Glomerular endothelial cell (primary cell): ENCODE data around the gene IGFLR1. TPM values are rescaled to one million over a fixed set of nuclear protein-coding genes. Genes with fewer than 3 reads are reported as not detected.
A peak's percentile ranks its signal among the peaks of the same experiment; 100 is the strongest.

Experiments used
- DNase-seq: peaks from one replicate; pipeline ENCODE4 v3.0.0-alpha.2; 2011; ENCODE audit warnings: low read depth, low spot score; ENCODE audit errors: extremely low read depth
- total RNA-seq: library from RNA; depleted of rRNA; stranded (reverse); fragments of >200 nt; gene quantifications from 2 replicates; pipeline ENCODE4 v1.2.3, GENCODE V29; 2015

Gene IGFLR1
- total RNA-seq, 1 donor from 2014 or later, result 3.2 TPM

DNA sequence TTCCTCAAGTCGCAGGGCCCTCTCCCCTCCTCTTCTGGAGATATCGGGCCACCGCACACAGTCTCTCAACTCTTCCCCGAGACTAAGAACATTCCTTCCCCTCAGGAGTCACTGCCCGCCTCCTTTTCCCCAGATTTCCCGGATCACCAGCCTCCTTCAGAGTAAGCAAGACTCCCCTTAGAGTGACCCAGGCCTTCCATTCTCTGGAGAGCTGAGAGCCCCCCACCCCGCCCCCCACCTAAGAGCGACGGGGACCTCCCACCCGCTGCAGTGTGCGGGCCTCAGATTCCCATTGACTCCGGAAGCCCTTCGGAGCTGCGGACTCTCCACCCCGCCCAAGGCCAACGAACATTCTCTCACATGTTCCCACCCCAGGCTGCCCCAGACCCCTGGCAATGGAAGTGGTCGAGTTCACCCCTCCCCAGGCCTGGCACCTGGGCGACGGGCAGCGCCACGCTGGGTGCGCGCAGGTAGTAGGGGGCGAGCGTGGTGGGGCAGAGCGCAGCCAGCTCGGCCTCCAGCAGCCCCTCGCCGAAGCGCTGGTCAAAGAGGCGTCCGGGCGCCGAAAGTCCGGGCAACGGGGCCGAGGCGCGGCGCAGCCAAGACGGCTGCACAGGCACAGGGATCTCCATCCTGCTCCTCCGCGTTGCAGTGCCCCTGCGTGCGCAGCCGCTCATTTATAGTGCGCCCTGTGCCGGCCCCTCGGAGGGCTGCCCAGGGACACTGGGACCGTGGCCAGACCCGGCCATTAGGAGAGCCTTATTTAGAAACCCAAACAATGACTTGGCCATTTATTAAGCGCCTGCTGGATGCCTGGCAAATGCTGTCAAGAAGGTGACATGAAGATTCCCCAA is 14.4 kb upstream of the IGFLR1 start, which contains the start of gene HSPB6:
Gene HSPB6, minus strand, starts transcription at position 653 of the 854 bp plus-strand sequence. Its CDS starts 21 bp downstream, at position 632.
- no peak for DNase-seq

- DNase-seq, result no peak
Measured at GRCh38 chr19:35755550-35756376, 13.5 kb upstream of the IGFLR1 start.

DNA sequence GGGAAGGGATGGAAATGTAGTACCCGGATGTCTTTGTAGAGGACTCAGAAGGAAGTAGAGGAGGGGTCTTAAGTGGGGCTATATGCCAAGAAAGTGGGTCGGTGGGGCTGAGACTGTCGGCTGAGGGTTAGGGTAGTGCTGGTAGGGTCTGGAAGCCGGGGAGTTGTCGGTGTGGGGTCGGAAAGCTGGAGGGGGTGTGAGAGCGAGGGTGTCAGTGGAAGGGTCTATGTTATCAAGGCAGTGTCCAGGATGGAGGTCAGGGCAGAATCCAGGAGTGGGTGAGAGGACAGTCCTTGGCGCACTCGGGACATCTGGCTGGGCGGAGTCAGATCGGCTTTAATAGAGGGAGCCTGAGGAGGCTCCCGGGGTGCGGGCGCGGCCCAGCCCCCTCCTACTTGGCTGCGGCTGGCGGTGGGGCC is 12.9 kb upstream of the IGFLR1 start:
- DNase-seq, result no peak

DNA sequence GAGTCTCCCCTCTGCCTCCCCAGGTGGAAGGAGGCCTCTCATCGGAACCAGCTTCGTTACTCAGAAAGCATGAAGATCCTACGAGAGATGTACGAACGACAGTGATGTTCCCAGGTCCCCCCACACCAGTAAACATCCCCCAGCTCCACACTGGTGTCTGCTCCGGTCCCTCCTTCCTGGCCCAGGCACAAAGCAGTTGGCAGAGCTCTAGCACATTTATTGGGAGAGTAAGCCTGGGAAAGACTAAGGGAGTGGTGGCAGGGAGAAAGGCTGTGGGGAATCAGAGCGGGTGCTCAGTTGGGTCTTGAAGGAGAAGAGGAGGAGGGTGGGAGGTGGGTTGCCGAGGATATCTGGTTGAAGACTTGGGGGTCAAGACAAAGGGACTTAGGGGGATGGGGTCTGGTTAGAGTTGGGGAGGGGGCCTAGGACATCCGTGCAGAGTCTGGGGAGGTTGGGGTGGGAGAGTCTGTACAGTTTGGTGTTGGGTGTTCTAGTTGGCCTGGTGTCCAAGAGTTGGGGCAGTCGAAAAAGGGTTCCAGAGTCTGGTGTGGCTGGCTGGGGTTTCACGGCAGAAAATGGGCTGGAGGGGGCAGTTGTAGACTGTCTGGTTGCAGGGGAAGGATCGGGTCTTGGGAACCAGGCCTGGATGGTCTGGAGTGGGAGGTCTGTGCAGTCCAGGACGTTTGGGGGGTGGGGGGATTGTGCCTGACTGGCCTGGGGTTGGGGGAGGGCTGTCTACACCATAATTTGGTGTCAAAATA is 12.3 kb upstream of the IGFLR1 start:
- DNase-seq, result no peak

DNA sequence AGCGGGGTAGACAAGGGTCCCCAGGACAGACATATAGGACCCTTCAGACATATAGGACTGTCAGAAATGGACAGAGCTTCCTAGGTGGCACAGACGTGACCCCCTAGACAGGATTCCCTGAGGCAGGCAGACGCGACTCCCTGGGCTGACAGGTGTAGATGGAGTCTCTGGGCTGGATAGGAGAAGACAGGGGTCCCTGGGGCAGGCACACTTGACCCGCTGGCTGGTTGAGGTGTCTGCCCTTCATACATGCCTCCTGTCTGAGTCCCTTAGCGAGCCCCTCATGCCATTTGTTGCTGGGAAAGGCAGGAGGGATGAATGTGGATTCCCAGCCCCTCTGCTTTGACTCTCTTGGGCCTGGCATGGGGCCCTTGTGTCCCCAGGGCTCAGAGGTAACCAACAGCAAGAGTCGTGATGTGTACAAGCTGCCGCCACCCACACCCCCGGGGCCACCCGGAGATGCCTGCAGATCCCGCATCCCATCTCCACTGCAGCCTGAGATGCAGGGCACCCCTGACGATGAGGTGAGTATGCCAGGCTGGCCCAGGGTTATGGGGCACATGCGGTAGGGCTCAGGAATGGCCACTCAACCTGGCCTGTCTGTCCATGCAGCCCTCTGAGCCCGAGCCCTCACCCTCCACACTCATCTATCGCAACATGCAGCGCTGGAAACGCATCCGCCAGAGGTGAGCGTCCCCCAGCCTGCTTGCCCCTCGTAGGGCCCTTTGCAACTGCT is 11.6 kb upstream of the IGFLR1 start:
- DNase-seq, result no peak

DNA sequence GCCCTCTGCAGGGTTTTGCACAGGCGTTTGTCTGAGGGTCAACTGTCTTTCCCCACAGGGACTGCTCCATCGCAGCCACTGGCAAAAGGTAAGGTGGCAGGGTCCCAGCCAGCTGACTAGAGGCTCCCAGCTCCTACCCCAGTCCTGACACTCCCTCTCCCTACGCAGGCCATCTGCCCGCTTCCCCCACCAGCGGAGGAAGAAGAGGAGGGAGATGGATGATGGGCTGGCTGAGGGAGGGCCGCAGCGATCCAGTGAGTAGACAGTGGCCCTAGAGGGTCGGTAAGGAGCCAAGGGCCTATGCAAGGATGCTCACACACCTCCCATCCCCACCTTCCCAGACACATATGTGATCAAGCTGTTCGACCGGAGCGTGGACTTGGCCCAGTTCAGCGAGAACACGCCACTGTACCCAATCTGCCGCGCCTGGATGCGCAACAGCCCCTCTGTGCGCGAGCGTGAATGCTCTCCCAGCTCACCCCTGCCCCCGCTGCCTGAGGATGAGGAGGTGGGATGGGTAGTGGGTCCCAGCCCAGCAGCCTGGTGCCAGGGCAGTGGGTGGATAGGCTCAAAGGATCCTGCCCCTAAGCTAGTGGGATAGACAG is 10.6 kb upstream of the IGFLR1 start:
- no peak for DNase-seq

GRCh38 chr19:35751839-35752745 is 9.8 kb upstream of the IGFLR1 start:
- no peak for DNase-seq

DNA sequence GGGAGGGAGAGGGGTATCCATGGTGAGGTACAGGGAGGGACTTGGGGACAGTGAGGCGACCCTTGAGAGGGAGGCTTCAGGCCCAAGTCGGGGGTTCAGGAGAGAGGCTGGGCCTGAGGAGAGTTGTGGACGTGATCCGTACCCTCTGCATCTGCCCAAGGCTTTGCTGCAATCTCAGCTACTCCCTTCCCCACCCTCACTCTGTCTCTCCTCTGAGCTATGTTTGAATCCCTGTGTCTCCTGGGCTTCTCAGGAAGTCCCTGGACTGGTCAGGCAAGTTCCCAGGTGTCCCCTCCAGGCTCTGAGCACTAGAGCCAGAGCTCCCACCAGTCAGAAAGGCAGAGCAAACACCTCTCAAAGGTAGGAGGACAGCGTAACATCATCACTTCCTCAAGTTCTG is 7.9 kb upstream of the IGFLR1 start:
- no peak for DNase-seq

DNA sequence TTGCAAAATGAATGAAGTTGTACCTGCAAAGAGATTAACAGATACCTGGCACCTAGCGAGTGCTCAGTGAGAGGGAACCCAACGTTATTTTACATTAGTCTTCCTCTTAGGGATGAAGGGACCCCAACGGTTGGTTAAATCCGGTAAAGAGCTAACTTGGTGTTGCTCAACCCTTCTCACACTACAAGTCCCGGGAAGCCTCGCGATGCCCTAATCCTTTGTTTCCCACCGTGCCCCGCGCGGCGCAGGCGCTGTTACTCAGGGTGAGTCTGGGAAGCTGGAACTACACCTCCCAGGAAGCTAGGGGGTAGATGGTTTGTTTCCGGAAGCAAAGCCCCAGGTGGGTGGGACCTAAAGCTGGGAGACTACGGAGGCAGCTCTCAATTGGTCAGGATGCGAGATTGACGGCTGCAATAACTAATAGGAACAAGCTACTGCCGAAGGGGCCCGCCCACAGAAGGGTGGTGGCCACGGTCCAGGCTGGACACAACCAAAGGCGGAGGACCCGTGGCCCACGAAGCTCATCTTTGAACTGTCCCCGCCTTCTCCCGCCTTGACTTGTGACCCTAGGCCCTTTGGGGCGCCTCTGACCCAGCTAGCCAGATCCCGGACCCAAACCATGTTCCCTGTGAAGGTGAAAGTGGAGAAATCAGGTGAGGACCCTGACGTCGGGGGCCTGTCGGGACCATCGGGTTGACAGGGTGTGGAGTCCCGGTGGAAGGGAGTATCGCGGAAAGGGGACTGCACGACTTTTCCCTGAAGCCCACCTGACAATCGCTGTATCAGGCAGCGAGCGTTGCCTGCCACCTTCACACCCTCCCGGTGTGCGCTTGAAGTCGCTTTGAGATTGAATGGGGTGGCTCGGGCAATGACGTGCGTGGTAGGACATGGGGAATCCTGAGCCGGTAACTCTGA is 6.1 kb upstream of the IGFLR1 start, which contains the start of gene LIN37:
Gene LIN37, plus strand, starts transcription at position 471 of the 915 bp plus-strand sequence. Its CDS starts 149 bp downstream, at position 620.
- DNase-seq, result peak; percentile 98

DNA sequence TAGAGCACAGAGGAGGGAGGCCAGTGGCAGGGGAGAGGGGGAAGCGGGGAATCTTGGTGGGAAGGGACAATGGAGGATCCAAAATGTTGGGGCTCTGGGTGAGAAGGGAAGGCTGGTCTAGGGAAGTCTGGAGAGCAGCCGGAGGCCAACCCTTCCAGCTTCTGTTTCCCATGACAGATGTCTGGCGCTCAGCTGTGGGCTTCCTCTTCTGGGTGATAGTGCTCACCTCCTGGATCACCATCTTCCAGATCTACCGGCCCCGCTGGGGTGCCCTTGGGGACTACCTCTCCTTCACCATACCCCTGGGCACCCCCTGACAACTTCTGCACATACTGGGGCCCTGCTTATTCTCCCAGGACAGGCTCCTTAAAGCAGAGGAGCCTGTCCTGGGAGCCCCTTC is 4.3 kb upstream of the IGFLR1 start:
- no peak for DNase-seq

- no peak for DNase-seq
Measured at GRCh38 chr19:35746087-35746462, 3.8 kb upstream of the IGFLR1 start.

DNA sequence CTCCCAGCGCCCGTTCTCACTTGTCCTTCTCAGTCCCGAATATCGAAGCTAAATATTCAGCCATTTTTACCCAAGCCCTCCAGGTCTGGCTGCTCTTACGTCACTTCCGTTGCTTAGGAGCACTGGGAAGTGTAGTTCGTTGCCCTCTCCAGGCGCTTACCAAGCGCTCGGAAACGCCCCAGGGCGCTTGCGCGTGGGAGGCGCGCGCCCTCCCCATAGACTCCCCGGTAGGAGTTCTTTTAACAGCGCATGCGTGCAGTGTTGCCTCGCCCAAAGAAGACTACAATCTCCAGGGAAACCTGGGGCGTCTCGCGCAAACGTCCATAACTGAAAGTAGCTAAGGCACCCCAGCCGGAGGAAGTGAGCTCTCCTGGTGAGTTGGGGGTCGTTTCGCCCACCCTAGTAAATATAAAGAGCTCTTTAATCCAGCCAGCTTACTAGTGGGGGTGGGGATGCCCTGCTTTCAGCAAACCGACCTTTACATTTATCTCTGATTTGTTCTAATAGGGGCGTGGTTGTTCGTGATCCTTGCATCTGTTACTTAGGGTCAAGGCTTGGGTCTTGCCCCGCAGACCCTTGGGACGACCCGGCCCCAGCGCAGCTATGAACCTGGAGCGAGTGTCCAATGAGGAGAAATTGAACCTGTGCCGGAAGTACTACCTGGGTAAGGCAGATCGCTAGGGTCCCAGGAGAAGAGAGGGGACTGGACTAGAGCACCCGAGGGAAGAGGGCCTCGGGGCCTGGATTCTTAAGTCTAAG is 3.3 kb upstream of the IGFLR1 start, which contains the start of the genes PSENEN and U2AF1L4:
Gene PSENEN, plus strand, starts transcription at position 324 of the 759 bp plus-strand sequence. Its CDS starts 280 bp downstream, at position 604.
Gene U2AF1L4, minus strand, starts transcription at position 91 of the 759 bp plus-strand sequence. Its CDS starts 27 bp downstream, at position 64.
- DNase-seq, result peak; percentile 95

GRCh38 chr19:35744430-35745327 is 2.4 kb upstream of the IGFLR1 start:
- peak; percentile 72 for DNase-seq

DNA sequence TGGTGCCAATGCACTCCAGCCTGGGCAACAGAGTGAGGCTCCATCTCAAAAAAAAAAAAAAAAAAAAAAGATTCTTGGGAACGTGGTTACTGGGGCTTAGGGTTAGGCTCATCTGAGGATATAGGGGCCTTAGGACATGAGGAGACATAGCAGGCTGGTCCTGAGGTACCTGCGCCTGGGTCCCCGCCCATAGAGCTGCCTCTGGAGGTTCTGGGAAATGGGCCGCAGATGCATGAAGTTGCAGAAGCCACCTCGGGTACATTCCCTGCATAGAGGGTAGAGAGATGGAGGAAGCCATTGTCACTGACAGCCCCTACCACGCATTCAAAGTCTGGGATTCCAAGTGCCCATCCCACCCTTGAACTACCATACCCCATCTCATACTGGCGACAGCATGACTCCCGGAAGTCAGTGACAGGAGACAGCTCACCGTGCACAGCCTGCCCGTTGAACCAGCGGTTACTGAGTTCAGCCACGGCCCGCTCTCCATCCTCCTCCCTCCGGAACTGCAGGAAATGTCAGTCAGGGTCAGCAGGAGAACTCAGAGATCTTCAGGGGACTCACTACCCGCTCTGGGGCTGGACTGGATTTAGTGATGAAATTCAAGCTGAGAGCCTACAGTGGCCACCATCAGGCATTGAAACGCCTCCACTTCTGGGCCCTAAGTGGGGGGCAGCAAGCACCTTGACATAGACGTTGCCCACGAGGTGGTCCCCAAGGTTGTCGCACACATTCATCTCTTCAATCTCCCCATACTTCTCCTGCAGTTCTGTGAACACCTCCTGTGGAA is 1.6 kb upstream of the IGFLR1 start:
- no peak for DNase-seq

- DNase-seq, result no peak
Measured at GRCh38 chr19:35741203-35741515, 1.1 kb downstream of the IGFLR1 start.
